NB4 (cell line): Measurements from ENCODE around the gene TMC3.

ENCODE experiments used
- DNase-seq: peaks from one replicate; pipeline ENCODE4 v3.0.0; 2010; ENCODE audit warnings: low read depth
- H3K4me3 ChIP-seq: one replicate; pipeline ENCODE4 v1.5.1; 2011; ENCODE audit warnings: mild to moderate bottlenecking, low read depth, low read length, moderate library complexity
- CTCF ChIP-seq: IDR thresholded peaks from one replicate; pipeline ENCODE4 v1.5.1; 2012; ENCODE audit warnings: low read depth, low read length
- MYC ChIP-seq: IDR thresholded peaks from 2 replicates; pipeline ENCODE4 v1.6.1; 2011; ENCODE audit warnings: low read depth, low read length
- POLR2A ChIP-seq: IDR thresholded peaks from 2 replicates; pipeline ENCODE4 v1.6.1; 2011; ENCODE audit warnings: mild to moderate bottlenecking; ENCODE audit not compliant: insufficient read length; ENCODE audit errors: extremely low read depth
- TF ChIP-seq, protein P1 (sequence below): IDR thresholded peaks from 2 replicates; pipeline ENCODE4 v1.6.1; 2011; ENCODE audit warnings: low read depth, low read length

The TMC3 gene

DNA sequence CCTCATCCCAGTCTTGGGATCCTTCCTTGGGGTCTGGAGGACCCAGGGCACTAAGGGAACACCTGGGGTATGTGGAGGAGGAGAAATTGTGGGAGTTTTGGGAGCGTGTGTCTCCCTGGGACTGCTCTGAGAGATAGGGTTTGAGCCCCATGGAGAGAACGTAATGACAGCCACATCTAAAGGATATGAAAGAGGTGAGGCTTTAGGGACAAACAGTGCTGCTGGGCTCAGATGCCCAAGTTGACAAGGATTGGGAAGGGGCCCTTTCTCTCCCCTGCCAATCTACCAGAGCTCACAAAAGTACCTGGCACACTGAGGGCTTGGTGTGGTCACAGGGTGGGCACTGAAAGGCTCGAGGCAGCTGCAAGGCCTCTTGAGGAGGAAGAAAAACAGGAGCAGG is 36.8 kb downstream of the TMC3 start:
- no peak overlapping the region for H3K4me3 ChIP-seq
- no peak for DNase-seq
- TF ChIP-seq POLR2A (no peak), MYC (no peak), CTCF (no peak)
- TF ChIP-seq, protein P1, sequence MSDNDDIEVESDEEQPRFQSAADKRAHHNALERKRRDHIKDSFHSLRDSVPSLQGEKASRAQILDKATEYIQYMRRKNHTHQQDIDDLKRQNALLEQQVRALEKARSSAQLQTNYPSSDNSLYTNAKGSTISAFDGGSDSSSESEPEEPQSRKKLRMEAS, result no peak

- no peak overlapping the region for H3K4me3 ChIP-seq
- TF ChIP-seq MYC (no peak), CTCF (peak; percentile 48)
- peak; percentile 50 for DNase-seq
Observed at GRCh38 chr15:81336568-81336967, 37.4 kb downstream of the TMC3 start.

DNA sequence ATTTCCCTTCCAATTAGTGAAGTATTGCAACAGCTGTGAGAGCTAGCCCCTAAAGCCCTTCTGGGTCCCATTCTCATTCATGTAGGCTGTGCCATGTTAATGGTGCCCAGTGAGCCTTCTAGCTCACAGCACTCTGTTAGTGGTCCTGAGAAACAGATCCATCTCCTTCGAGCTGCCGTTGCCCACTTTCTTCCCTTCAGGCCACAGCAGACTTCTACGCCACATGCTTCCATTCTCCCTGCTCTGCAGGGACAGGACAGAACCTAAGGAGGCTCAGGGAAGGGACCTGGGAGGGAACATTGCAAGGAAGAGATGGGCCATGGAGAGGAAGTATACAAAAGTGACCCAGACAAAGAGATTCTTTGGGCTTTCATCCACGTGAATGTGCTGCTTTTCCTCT is 38.4 kb downstream of the TMC3 start:
- TF ChIP-seq POLR2A (no peak), MYC (no peak), CTCF (no peak)
- TF ChIP-seq, protein P1, result no peak
- no peak overlapping the region for H3K4me3 ChIP-seq
- DNase-seq, result no peak

DNA sequence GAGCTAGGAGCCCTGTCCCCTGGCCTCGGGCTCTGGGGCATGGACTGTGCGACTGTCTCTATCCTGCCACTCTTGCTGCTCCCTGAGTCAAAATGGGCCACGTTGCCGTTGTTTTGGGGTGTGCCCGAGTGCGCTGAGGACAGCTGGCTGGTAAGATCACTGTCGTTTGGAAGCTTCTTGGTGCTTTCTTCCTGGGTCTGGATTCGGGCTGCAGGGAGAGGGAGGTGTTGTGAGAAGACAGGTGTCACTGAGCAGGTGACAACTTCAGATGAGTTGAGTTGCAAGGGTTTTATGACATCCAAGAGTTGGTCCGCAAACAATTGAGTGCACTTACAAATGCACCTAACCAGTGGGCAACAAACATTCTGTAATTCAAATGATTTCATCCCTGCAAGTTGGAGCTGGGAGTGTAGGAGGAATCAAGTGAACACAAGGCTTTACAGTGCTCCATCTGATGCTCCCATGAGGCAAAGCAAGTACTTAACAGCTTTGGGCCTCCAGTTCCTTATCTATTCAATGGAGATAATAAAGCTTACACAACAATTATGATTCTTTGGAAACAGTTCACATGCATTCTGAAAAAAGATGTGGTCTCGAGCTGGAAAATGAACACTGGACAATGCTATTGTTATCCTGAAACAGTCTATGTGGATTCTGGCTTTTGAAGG is 39.1 kb downstream of the TMC3 start:
- TF ChIP-seq POLR2A (no peak), CTCF (no peak), MYC (no peak)
- TF ChIP-seq, protein P1, result no peak
- no peak overlapping the region for H3K4me3 ChIP-seq
- no peak for DNase-seq

DNA sequence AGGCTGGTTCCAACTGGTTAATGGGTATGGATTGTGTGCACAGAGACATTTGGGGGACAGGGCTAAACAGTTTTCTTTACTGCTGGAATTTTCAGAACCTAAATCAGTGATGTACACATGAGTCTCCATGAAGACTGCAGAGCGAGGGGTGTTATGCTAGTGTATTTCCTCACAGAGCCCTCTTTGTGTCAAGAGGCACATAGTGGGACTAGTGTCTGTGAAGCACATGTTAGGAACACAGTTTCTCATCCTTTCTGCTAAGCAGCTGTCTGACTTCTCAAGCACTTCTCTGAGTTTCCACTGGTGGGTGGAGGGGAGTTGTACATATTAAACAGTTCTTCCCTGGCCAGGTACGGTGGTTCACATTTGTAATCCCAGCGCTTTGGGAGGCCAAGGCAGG is 40.6 kb downstream of the TMC3 start:
- no peak for DNase-seq
- TF ChIP-seq CTCF (no peak), POLR2A (no peak), MYC (no peak)
- TF ChIP-seq, protein P1, result no peak
- H3K4me3 ChIP-seq, result no peak overlapping the region

- TF ChIP-seq MYC (no peak), CTCF (no peak), POLR2A (no peak)
- TF ChIP-seq, protein P1, result no peak
- no peak overlapping the region for H3K4me3 ChIP-seq
- no peak for DNase-seq
Observed at GRCh38 chr15:81332326-81332725, 41.7 kb downstream of the TMC3 start.
